Endodermal cell (in vitro differentiated cells): ENCODE measurements around the gene SPG21. TPM values are rescaled to one million over a fixed set of nuclear protein-coding genes. Genes with fewer than 3 reads are reported as not detected.

Experiments used
- DNase-seq: peaks from one replicate; pipeline ENCODE4 v3.0.0-alpha.2; 2017
- H3K27ac ChIP-seq: 2 replicates; pipeline ENCODE4 v1.5.1; 2013; ENCODE audit warnings: mild to moderate bottlenecking, low read depth, low read length, moderate library complexity
- H3K27me3 ChIP-seq: 2 replicates; pipeline ENCODE4 v1.6.1; 2013; ENCODE audit warnings: mild to moderate bottlenecking, low read length, moderate library complexity; ENCODE audit not compliant: insufficient read depth, control insufficient read depth, poor library complexity, severe bottlenecking
- H3K36me3 ChIP-seq: 2 replicates; pipeline ENCODE4 v1.7.0; 2013; ENCODE audit warnings: mild to moderate bottlenecking, low read length, moderate library complexity; ENCODE audit not compliant: control insufficient read depth, insufficient read depth
- H3K4me1 ChIP-seq: one replicate; pipeline ENCODE4 v1.7.0; 2013; ENCODE audit warnings: low read length; ENCODE audit not compliant: control insufficient read depth, insufficient read depth
- H3K4me3 ChIP-seq: 2 replicates; pipeline ENCODE4 v1.5.1; 2013; ENCODE audit warnings: mild to moderate bottlenecking, low read length, moderate library complexity
- H3K9ac ChIP-seq: 2 replicates; pipeline ENCODE4 v1.6.1; 2013; ENCODE audit warnings: mild to moderate bottlenecking, low read length, moderate library complexity; ENCODE audit not compliant: poor library complexity, severe bottlenecking; ENCODE audit errors: extremely low read depth
- H3K9me3 ChIP-seq: 2 replicates; pipeline ENCODE4 v1.6.1; 2013; ENCODE audit warnings: mild to moderate bottlenecking, low read length, moderate library complexity; ENCODE audit not compliant: control insufficient read depth
- H3K27ac Mint-ChIP-seq: 2 replicates; pipeline ENCODE4 v1.8.0; 2020; ENCODE audit warnings: mixed read lengths
- H3K27me3 Mint-ChIP-seq: 2 replicates; pipeline ENCODE4 v1.8.0; 2021; ENCODE audit warnings: mild to moderate bottlenecking, mixed read lengths; ENCODE audit not compliant: insufficient read depth
- H3K36me3 Mint-ChIP-seq: 2 replicates; pipeline ENCODE4 v1.8.0; 2020; ENCODE audit warnings: low read depth, mixed read lengths
- H3K4me1 Mint-ChIP-seq: 2 replicates; pipeline ENCODE4 v1.8.0; 2020; ENCODE audit warnings: mixed read lengths
- H3K4me3 Mint-ChIP-seq: 2 replicates; pipeline ENCODE4 v1.8.0; 2020; ENCODE audit warnings: mild to moderate bottlenecking, moderate library complexity, mixed read lengths
- H3K9me3 Mint-ChIP-seq: 2 replicates; pipeline ENCODE4 v1.8.0; 2020; ENCODE audit warnings: mild to moderate bottlenecking, mixed read lengths
- CTCF ChIP-seq: fragments of 200-600 bp; sonication (generic); conservative IDR thresholded peaks from 2 replicates; pipeline ENCODE4 v1.5.0; 2021; ENCODE audit warnings: antibody characterized with exemption, mild to moderate bottlenecking
- WGBS, 2 experiments: methylation state at CpG; one replicate each; pipeline versions ENCODE4 v1.1.5 to v1.1.7; 2013; ENCODE audit warnings: missing lambda C conversion rate in 2 of 2, mixed read lengths in 1 of 2; ENCODE audit not compliant: insufficient coverage in 1 of 2, insufficient read length in 1 of 2; 5-methylcytosine and 5-hydroxymethylcytosine counted together
- total RNA-seq, 2 donors: library from RNA; stranded (reverse); fragmentation: NEBNext Ultra II Directional in 1 of 2; extraction: Animal tissue kit (Norgen Biotek cat#: 25700) in 1 of 2; gene quantifications; 2 replicates in 1 of 2; 3 replicates in 1 of 2; pipeline ENCODE4 v1.2.1, GENCODE V29; 2021

Gene SPG21
- total RNA-seq, 2 donors from 2014 or later, result 77.0 to 96.1 TPM

DNA sequence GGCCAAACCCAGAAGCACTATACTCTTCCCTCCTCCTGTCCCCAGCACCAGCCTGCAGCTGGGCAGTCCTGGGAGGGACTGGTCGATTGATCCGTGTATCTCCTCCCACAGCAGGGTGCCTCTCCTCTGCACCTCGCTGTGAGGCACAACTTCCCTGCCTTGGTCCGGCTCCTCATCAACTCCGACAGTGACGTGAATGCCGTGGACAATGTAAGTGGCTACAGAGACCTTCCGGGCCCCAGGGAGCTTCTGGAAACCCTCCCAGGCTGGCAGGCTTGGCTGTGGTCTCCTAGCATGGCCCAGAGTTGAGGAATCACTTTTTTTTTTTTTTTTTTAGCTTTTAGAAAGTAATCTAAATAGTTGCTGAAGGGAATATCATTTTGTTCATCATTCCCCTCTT, 47.4 kb downstream of the SPG21 start:
- no peak overlapping the region for H3K27ac ChIP-seq
- no peaks in the 10 kb centered on the region for H3K4me1 ChIP-seq
- Mint-ChIP-seq H3K4me1 (peaks cover 7% of the 10 kb centered on the region), H3K27me3 (no peaks in the 10 kb centered on the region), H3K4me3 (no peak overlapping the region), H3K27ac (no peak overlapping the region), H3K36me3 (peaks cover 70% of the 10 kb centered on the region), H3K9me3 (no peaks in the 10 kb centered on the region)
- H3K9ac ChIP-seq, result no peak overlapping the region
- no peaks in the 10 kb centered on the region for H3K9me3 ChIP-seq
- TF ChIP-seq CTCF, result no peak
- 81% methylated on average over 8 of the region's 8 CpGs; no CpG with 5 or more reads in 1 of the 2 experiments for WGBS, 2 experiments
- no peak for DNase-seq
- H3K27me3 ChIP-seq, result no peaks in the 10 kb centered on the region
- no peak overlapping the region for H3K4me3 ChIP-seq
- H3K36me3 ChIP-seq, result peaks cover 83% of the 10 kb centered on the region

DNA sequence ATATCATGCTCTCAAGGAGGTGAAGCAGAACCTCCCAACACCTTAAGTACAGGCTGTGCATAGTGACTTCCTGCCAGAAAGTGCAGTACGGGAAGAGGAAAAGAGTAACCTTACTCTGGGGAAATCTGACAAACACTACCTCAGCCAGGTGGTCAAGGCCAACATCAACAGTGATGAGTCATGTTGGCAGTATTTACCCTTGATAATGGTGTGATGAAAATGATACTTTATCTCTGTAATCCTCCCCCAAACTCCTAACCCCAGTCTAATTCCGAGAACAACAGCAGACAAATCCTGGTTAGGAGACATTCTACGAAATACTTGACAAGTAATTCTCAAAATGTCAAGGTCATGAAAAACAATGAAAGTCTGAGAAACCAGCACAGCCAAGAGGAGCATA, 51.5 kb downstream of the SPG21 start:
- Mint-ChIP-seq H3K4me1 (peaks cover 7% of the 10 kb centered on the region), H3K4me3 (no peak overlapping the region), H3K36me3 (peaks cover 66% of the 10 kb centered on the region), H3K27ac (peak overlapping the region; percentile 9), H3K9me3 (no peaks in the 10 kb centered on the region), H3K27me3 (no peaks in the 10 kb centered on the region)
- Histone ChIP-seq H3K27me3 (no peaks in the 10 kb centered on the region), H3K27ac (no peak overlapping the region), H3K9ac (no peak overlapping the region), H3K4me1 (no peaks in the 10 kb centered on the region), H3K9me3 (no peaks in the 10 kb centered on the region), H3K4me3 (no peak overlapping the region), H3K36me3 (peaks cover 78% of the 10 kb centered on the region)
- DNase-seq, result no peak
- 78 to 80% methylated on average over 2 to 3 of the region's 3 CpGs for WGBS, 2 experiments
- no peak for TF ChIP-seq CTCF

GRCh38 chr15:64934023-64934422, 55.7 kb downstream of the SPG21 start:
- Histone ChIP-seq H3K36me3 (peaks cover 81% of the 10 kb centered on the region), H3K9me3 (no peaks in the 10 kb centered on the region), H3K4me1 (no peaks in the 10 kb centered on the region), H3K4me3 (no peak overlapping the region), H3K9ac (no peak overlapping the region), H3K27me3 (no peaks in the 10 kb centered on the region), H3K27ac (no peak overlapping the region)
- H3K9me3 Mint-ChIP-seq, result no peaks in the 10 kb centered on the region
- peaks cover 7% of the 10 kb centered on the region for H3K4me1 Mint-ChIP-seq
- WGBS, 2 experiments, result 94 to 96% methylated on average over 8 to 11 of the region's 11 CpGs
- peak overlapping the region; percentile 49 for H3K27ac Mint-ChIP-seq
- H3K27me3 Mint-ChIP-seq, result no peaks in the 10 kb centered on the region
- TF ChIP-seq CTCF, result no peak
- DNase-seq, result no peak
- peaks cover 74% of the 10 kb centered on the region for H3K36me3 Mint-ChIP-seq
- H3K4me3 Mint-ChIP-seq, result no peak overlapping the region
